Keratinocyte (primary cell): ENCODE measurements around the gene MSI2. TPM values are rescaled to one million over a fixed set of nuclear protein-coding genes. Genes with fewer than 3 reads are reported as not detected.

Experiments
- DNase-seq: peaks from one replicate; pipeline ENCODE4 v3.0.0-alpha.2; 2011; ENCODE audit warnings: low read depth, missing footprints, low spot score
- FAIRE-seq: peaks from 2 replicates; lab custom pipeline; 2011; peaks lifted over from hg19 to GRCh38; lab: Jason Lieb, UNC
- H2AFZ ChIP-seq: 2 replicates; pipeline ENCODE4 v1.6.0; 2012; ENCODE audit warnings: low read length, control low read depth, inconsistent platforms; ENCODE audit not compliant: control insufficient read depth
- H3K27ac ChIP-seq: 2 replicates; pipeline ENCODE4 v1.5.1; 2011; ENCODE audit warnings: low read length; ENCODE audit not compliant: control insufficient read depth, insufficient read depth
- H3K27me3 ChIP-seq: 3 replicates; pipeline ENCODE4 v1.6.0; 2011; ENCODE audit warnings: low read length; ENCODE audit not compliant: control insufficient read depth, insufficient read depth; ENCODE audit errors: extremely low read depth
- H3K36me3 ChIP-seq, 2 experiments: 2 replicates in 1 of 2; 3 replicates in 1 of 2; pipeline ENCODE4 v1.5.1; 2011; ENCODE audit warnings: low read length in 2 of 2, mild to moderate bottlenecking in 1 of 2; ENCODE audit not compliant: control insufficient read depth in 2 of 2, insufficient read depth in 2 of 2; ENCODE audit errors: extremely low read depth in 1 of 2
- H3K4me1 ChIP-seq: 3 replicates; pipeline ENCODE4 v1.5.1; 2011; ENCODE audit warnings: low read length; ENCODE audit not compliant: control insufficient read depth, insufficient read depth; ENCODE audit errors: extremely low read depth
- H3K4me2 ChIP-seq: 3 replicates; pipeline ENCODE4 v1.6.0; 2011; ENCODE audit warnings: low read depth, low read length; ENCODE audit not compliant: control insufficient read depth, insufficient read depth; ENCODE audit errors: extremely low read depth
- H3K4me3 ChIP-seq, 3 experiments: fragments of 200-600 bp in 1 of 3; sonication (generic) in 1 of 3; 2 replicates in 2 of 3; 3 replicates in 1 of 3; pipeline ENCODE4 v1.5.1; 2011 to 2016; ENCODE audit warnings: low read length in 3 of 3, mild to moderate bottlenecking in 3 of 3, control low read depth in 2 of 3, inconsistent platforms in 1 of 3, low read depth in 1 of 3, mixed read lengths in 1 of 3, mixed run types in 1 of 3, moderate library complexity in 1 of 3; ENCODE audit not compliant: control insufficient read depth in 2 of 3, insufficient read depth in 2 of 3; ENCODE audit errors: extremely low read depth in 1 of 3
- H3K79me2 ChIP-seq: 2 replicates; pipeline ENCODE4 v1.6.0; 2012; ENCODE audit warnings: low read length; ENCODE audit not compliant: control insufficient read depth, insufficient read depth
- H3K9ac ChIP-seq: 3 replicates; pipeline ENCODE4 v1.6.0; 2011; ENCODE audit warnings: low read length; ENCODE audit not compliant: control insufficient read depth, insufficient read depth; ENCODE audit errors: extremely low read depth
- H3K9me1 ChIP-seq: 3 replicates; pipeline ENCODE4 v1.6.0; 2011; ENCODE audit warnings: low read length; ENCODE audit not compliant: control insufficient read depth, insufficient read depth; ENCODE audit errors: extremely low read depth
- H3K9me3 ChIP-seq: 2 replicates; pipeline ENCODE4 v1.5.1; 2012; ENCODE audit warnings: low read depth, low read length; ENCODE audit not compliant: control insufficient read depth
- H4K20me1 ChIP-seq: 3 replicates; pipeline ENCODE4 v1.6.0; 2011; ENCODE audit warnings: low read length; ENCODE audit not compliant: control insufficient read depth, insufficient read depth; ENCODE audit errors: extremely low read depth
- CTCF ChIP-seq, 3 experiments: IDR thresholded peaks in 1 of 3; conservative IDR thresholded peaks in 1 of 3; optimal IDR thresholded peaks in 1 of 3; 2 replicates in 2 of 3; 3 replicates in 1 of 3; pipeline versions ENCODE3 to v1.5.1; 2011; ENCODE audit warnings: low read length in 3 of 3, mild to moderate bottlenecking in 3 of 3, moderate library complexity in 2 of 3, control low read depth in 1 of 3, inconsistent platforms in 1 of 3; ENCODE audit not compliant: insufficient read depth in 2 of 3; ENCODE audit errors: extremely low read depth in 1 of 3
- EZH2 ChIP-seq: IDR thresholded peaks from one replicate; pipeline ENCODE4 v1.6.1; 2012; ENCODE audit warnings: inconsistent platforms, mild to moderate bottlenecking, low read length, moderate library complexity
- dilution Hi-C: fragments of 300-500 bp; cut with MboI; formaldehyde crosslinking; loops from one replicate; pipeline ENCODE4 v1.7.0; 2020; ENCODE audit warnings: low sequenced_read_pairs; ENCODE audit not compliant: extremely low pct_ligation_motif_present
- polyA plus RNA-seq, 5 experiments: library from polyadenylated mRNA; depleted of rRNA in 3 of 5; stranded (reverse) in 3 of 5; stranded (forward) in 1 of 5; unstranded in 1 of 5; fragments of >200 nt; gene quantifications; 1 replicate in 1 of 5; 2 replicates in 3 of 5; 3 replicates in 1 of 5; pipeline versions ENCODE4 v1.2.1 to v1.2.3, GENCODE V29; 2011 to 2012; ENCODE audit warnings: missing spikeins in 2 of 5, low read depth in 1 of 5, low replicate concordance in 1 of 5

Gene MSI2
- polyA plus RNA-seq, 1 donor (not counting 4 experiments of a cell fraction or from before 2014, with no cell fraction given): 22.3 TPM

DNA sequence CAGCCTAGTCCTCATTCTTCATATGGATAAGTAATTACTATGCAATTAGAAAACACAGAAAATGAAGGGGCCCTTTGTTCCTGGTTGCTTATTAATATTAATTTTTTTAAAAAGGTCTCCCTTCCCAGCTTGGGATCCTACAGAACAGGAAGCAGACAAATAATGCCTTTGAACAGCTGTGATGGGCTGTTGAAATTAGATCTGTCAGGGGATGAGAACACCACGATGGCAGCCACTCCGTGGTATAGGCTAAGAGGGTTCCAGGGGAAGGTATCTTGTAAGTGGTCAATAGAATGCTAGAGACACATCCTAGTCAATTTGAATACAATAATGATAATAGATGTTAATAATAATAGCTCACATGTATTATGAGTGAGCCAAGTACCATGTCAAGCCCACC, 405.7 kb downstream of the MSI2 start:
- Histone ChIP-seq H3K79me2 (no peaks in the 10 kb centered on the region), H3K9me1 (no peaks in the 10 kb centered on the region), H3K9ac (no peak overlapping the region), H3K4me3 (no peak overlapping the region), H3K4me2 (no peak overlapping the region), H3K27ac (no peak overlapping the region), H3K9me3 (no peaks in the 10 kb centered on the region), H4K20me1 (no peaks in the 10 kb centered on the region), H3K4me1 (peaks cover 10% of the 10 kb centered on the region), H3K27me3 (no peaks in the 10 kb centered on the region), H2AFZ (no peak overlapping the region), H3K36me3 (no peaks in the 10 kb centered on the region)
- dilution Hi-C loops: no loop called here
- DNase-seq (no peak), FAIRE-seq (no peak)
- TF ChIP-seq EZH2: no peak
- no peak for TF ChIP-seq CTCF (optimal IDR thresholded peaks at IDR 0.05 in 1 of 3, IDR thresholded peaks at IDR 0.05 in 1 of 3, conservative IDR thresholded peaks at IDR 0.05 in 1 of 3; ENCODE audit: extremely low read depth in 1 of 3, insufficient read depth in 2 of 3, low read length in 3 of 3)

GRCh38 chr17:57662644-57663308, 406.5 kb downstream of the MSI2 start:
- Histone ChIP-seq H3K79me2 (no peaks in the 10 kb centered on the region), H3K9me1 (no peaks in the 10 kb centered on the region), H3K4me1 (peaks cover 10% of the 10 kb centered on the region), H3K27ac (peak overlapping the region; percentile 61), H3K4me3 (no peak overlapping the region), H3K9me3 (no peaks in the 10 kb centered on the region), H3K27me3 (no peaks in the 10 kb centered on the region), H3K36me3 (no peaks in the 10 kb centered on the region), H3K9ac (no peak overlapping the region), H4K20me1 (no peaks in the 10 kb centered on the region), H2AFZ (no peak overlapping the region), H3K4me2 (peak overlapping the region; percentile 61)
- peak; percentile 48 for FAIRE-seq
- no peak for TF ChIP-seq EZH2
- no peak for TF ChIP-seq CTCF (optimal IDR thresholded peaks at IDR 0.05 in 1 of 3, IDR thresholded peaks at IDR 0.05 in 1 of 3, conservative IDR thresholded peaks at IDR 0.05 in 1 of 3; ENCODE audit: extremely low read depth in 1 of 3, insufficient read depth in 2 of 3, low read length in 3 of 3)
- dilution Hi-C loops: no loop called here
- peak; percentile 70 for DNase-seq
